CD4-positive, alpha-beta T cell (primary cell): Measurements from ENCODE around the gene SCAF4. TPM values are rescaled to one million over a fixed set of nuclear protein-coding genes. Genes with fewer than 3 reads are reported as not detected.

ENCODE experiments used
- ATAC-seq: fragments of 200-7000 bp; cut with Tn5 transposase; one replicate; pipeline ENCODE4 v1.10.0; 2022; ENCODE audit warnings: mild to moderate bottlenecking; ENCODE audit not compliant: poor library complexity
- CTCF ChIA-PET: fragments of 350-600 bp; sonication (Branson Sonifier 250); formaldehyde crosslinking; loops from one replicate; lab custom pipeline; 2021; ENCODE audit warnings: antibody characterized with exemption, inconsistent platforms; lab: Charles Lee
- POLR2A ChIA-PET: fragments of 350-600 bp; sonication (Branson Sonifier 250); formaldehyde crosslinking; loops from one replicate; lab custom pipeline; 2021; ENCODE audit warnings: antibody characterized with exemption, inconsistent platforms; lab: Charles Lee
- DNase-seq, 14 experiments: peaks; one replicate each; pipeline ENCODE4 v3.0.0-alpha.2; 2013 to 2020; ENCODE audit warnings: mixed read lengths in 2 of 14
- H3K27ac ChIP-seq, 2 donors: one replicate each; pipeline versions ENCODE4 v1.5.1 to v1.7.0; 2013; ENCODE audit warnings: low read length in 2 of 2, low read depth in 1 of 2, mild to moderate bottlenecking in 1 of 2
- H3K27me3 ChIP-seq, 2 experiments: 1 replicate in 1 of 2; 2 replicates in 1 of 2; pipeline versions ENCODE4 v1.6.1 to v1.7.0; 2013; ENCODE audit warnings: low read length in 2 of 2, control low read depth in 1 of 2, mild to moderate bottlenecking in 1 of 2, moderate library complexity in 1 of 2; ENCODE audit not compliant: insufficient read depth in 2 of 2, control insufficient read depth in 1 of 2
- H3K36me3 ChIP-seq: one replicate; pipeline ENCODE4 v1.6.1; 2013; ENCODE audit warnings: low read length, control low read depth; ENCODE audit not compliant: insufficient read depth
- H3K4me1 ChIP-seq: one replicate; pipeline ENCODE4 v1.6.1; 2013; ENCODE audit warnings: low read length, control low read depth; ENCODE audit not compliant: insufficient read depth
- H3K4me3 ChIP-seq: one replicate; pipeline ENCODE4 v1.5.1; 2013; ENCODE audit warnings: mild to moderate bottlenecking, low read length, moderate library complexity
- H3K9me3 ChIP-seq, 2 experiments: 1 replicate in 1 of 2; 2 replicates in 1 of 2; pipeline versions ENCODE4 v1.6.1 to v1.7.0; 2013; ENCODE audit warnings: low read length in 2 of 2, mild to moderate bottlenecking in 2 of 2, control low read depth in 1 of 2, moderate library complexity in 1 of 2; ENCODE audit not compliant: control insufficient read depth in 1 of 2, insufficient read depth in 1 of 2
- H3K27ac Mint-ChIP-seq: one replicate; pipeline ENCODE4 v1.8.0; 2020; ENCODE audit warnings: mixed read lengths
- H3K27me3 Mint-ChIP-seq: one replicate; pipeline ENCODE4 v1.8.0; 2021; ENCODE audit warnings: mixed read lengths
- H3K36me3 Mint-ChIP-seq: one replicate; pipeline ENCODE4 v1.8.0; 2021; ENCODE audit warnings: low read depth, mixed read lengths
- H3K4me1 Mint-ChIP-seq: one replicate; pipeline ENCODE4 v1.8.0; 2021; ENCODE audit warnings: low read depth, mixed read lengths
- H3K4me3 Mint-ChIP-seq: one replicate; pipeline ENCODE4 v1.8.0; 2020; ENCODE audit warnings: mild to moderate bottlenecking, mixed read lengths
- H3K9me3 Mint-ChIP-seq: one replicate; pipeline ENCODE4 v1.8.0; 2020; ENCODE audit warnings: mixed read lengths
- CTCF ChIP-seq: fragments of 200-600 bp; IDR thresholded peaks from one replicate; pipeline ENCODE4 v1.8.0; 2022; ENCODE audit warnings: antibody characterized with exemption, mild to moderate bottlenecking
- intact Hi-C, 2 experiments: fragments of 100-400 bp; cut with DNase I in 1 of 2; cut with micrococcal nuclease in 1 of 2; formaldehyde crosslinking; loops; one replicate each; pipeline versions ENCODE4 v1.15.1 to v1.9.0; 2023 to 2025; cut with DNase I, micrococcal nuclease
- total RNA-seq, 174 experiments: library from RNA in 2 of 174; stranded (reverse) in 2 of 174; gene quantifications; one replicate each; pipeline ENCODE4 v1.2.3 and lab custom pipeline; 2021 to 2026

The SCAF4 gene
- total RNA-seq, 2 experiments from 2014 or later: 56.1 to 57.8 TPM

GRCh38 chr21:31721381-31721780, 10.5 kb downstream of the SCAF4 start:
- intact Hi-C loops: no loop called here
- ChIA-PET POLR2A (no interaction called here), CTCF (no interaction called here)
- Mint-ChIP-seq H3K9me3 (no peaks in the 10 kb centered on the region), H3K4me3 (no peak overlapping the region), H3K4me1 (peaks cover 82% of the 10 kb centered on the region), H3K36me3 (no peaks in the 10 kb centered on the region), H3K27me3 (no peaks in the 10 kb centered on the region), H3K27ac (no peak overlapping the region)
- ATAC-seq (no peak), DNase-seq (no peak)
- Histone ChIP-seq H3K9me3 (peaks cover 0 to 3% of the 10 kb centered on the region in 2 experiments), H3K27ac (no peak overlapping the region), H3K36me3 (peaks cover 3% of the 10 kb centered on the region), H3K27me3 (no peaks in the 10 kb centered on the region), H3K4me1 (peaks cover 24% of the 10 kb centered on the region), H3K4me3 (no peak overlapping the region)
- TF ChIP-seq CTCF: no peak

GRCh38 chr21:31720739-31721138, 11.2 kb downstream of the SCAF4 start:
- POLR2A ChIA-PET: no interaction called here
- peaks cover 89% of the 10 kb centered on the region for H3K4me1 Mint-ChIP-seq
- Histone ChIP-seq H3K27me3 (no peaks in the 10 kb centered on the region), H3K9me3 (no peaks in the 10 kb centered on the region), H3K36me3 (peaks cover 3% of the 10 kb centered on the region), H3K4me1 (peaks cover 21% of the 10 kb centered on the region), H3K4me3 (no peak overlapping the region), H3K27ac (no peak overlapping the region)
- DNase-seq (no peak), ATAC-seq (no peak)
- CTCF ChIA-PET: no interaction called here
- intact Hi-C loops: no loop called here
- no peak for TF ChIP-seq CTCF
- no peak overlapping the region for H3K27ac Mint-ChIP-seq
- no peak overlapping the region for H3K4me3 Mint-ChIP-seq
- H3K9me3 Mint-ChIP-seq: no peaks in the 10 kb centered on the region
- H3K27me3 Mint-ChIP-seq: no peaks in the 10 kb centered on the region
- H3K36me3 Mint-ChIP-seq: no peaks in the 10 kb centered on the region

- no peaks in the 10 kb centered on the region for H3K9me3 Mint-ChIP-seq
- intact Hi-C loops: no loop called here
- H3K27ac Mint-ChIP-seq: no peak overlapping the region
- DNase-seq (no peak), ATAC-seq (no peak)
- POLR2A ChIA-PET: no interaction called here
- CTCF ChIA-PET: no interaction called here
- TF ChIP-seq CTCF: no peak
- no peaks in the 10 kb centered on the region for H3K27me3 Mint-ChIP-seq
- Histone ChIP-seq H3K4me1 (peaks cover 21% of the 10 kb centered on the region), H3K4me3 (no peak overlapping the region), H3K9me3 (no peaks in the 10 kb centered on the region), H3K36me3 (no peaks in the 10 kb centered on the region), H3K27ac (no peak overlapping the region), H3K27me3 (no peaks in the 10 kb centered on the region)
- H3K4me1 Mint-ChIP-seq: peaks cover 89% of the 10 kb centered on the region
- H3K36me3 Mint-ChIP-seq: no peaks in the 10 kb centered on the region
- H3K4me3 Mint-ChIP-seq: no peak overlapping the region
Observed at GRCh38 chr21:31720330-31720729, 11.6 kb downstream of the SCAF4 start.
